Activated CD8-positive, alpha-beta T cell treated with anti-CD3 and anti-CD28 coated beads for 36 hours (primary cell): Measurements from ENCODE around the gene RHBDD3. TPM values are rescaled to one million over a fixed set of nuclear protein-coding genes. Genes with fewer than 3 reads are reported as not detected.
A peak's percentile ranks its signal among the peaks of the same experiment; 100 is the strongest.

Source experiments
- ATAC-seq: fragments of 200-7000 bp; cut with Tn5 transposase; one replicate; pipeline ENCODE4 v1.10.0; 2021; ENCODE audit warnings: mild to moderate bottlenecking, moderate library complexity
- CTCF ChIA-PET: fragments of 350-600 bp; sonication (Branson Sonifier 250); formaldehyde crosslinking; loops from one replicate; lab custom pipeline; 2021; ENCODE audit warnings: antibody characterized with exemption; lab: Charles Lee
- POLR2A ChIA-PET: fragments of 350-600 bp; sonication (Branson Sonifier 250); formaldehyde crosslinking; loops from one replicate; lab custom pipeline; 2021; ENCODE audit warnings: antibody characterized with exemption; lab: Charles Lee
- DNase-seq: peaks from one replicate; pipeline ENCODE4 v3.0.0-alpha.2; 2020
- H3K27ac Mint-ChIP-seq: one replicate; pipeline ENCODE4 v1.8.0; 2021; ENCODE audit warnings: mild to moderate bottlenecking, mixed read lengths
- H3K27me3 Mint-ChIP-seq: one replicate; pipeline ENCODE4 v1.8.0; 2021; ENCODE audit warnings: mixed read lengths
- H3K36me3 Mint-ChIP-seq: one replicate; pipeline ENCODE4 v1.8.0; 2021; ENCODE audit warnings: low read depth, mixed read lengths
- H3K4me1 Mint-ChIP-seq: one replicate; pipeline ENCODE4 v1.8.0; 2021; ENCODE audit warnings: low read depth, mixed read lengths
- H3K4me3 Mint-ChIP-seq: one replicate; pipeline ENCODE4 v1.8.0; 2021; ENCODE audit warnings: mild to moderate bottlenecking, moderate library complexity, mixed read lengths
- H3K9me3 Mint-ChIP-seq: one replicate; pipeline ENCODE4 v1.8.0; 2021; ENCODE audit warnings: mixed read lengths
- CTCF ChIP-seq: fragments of 200-600 bp; IDR thresholded peaks from one replicate; pipeline ENCODE4 v1.8.0; 2022; ENCODE audit warnings: antibody characterized with exemption, mild to moderate bottlenecking
- intact Hi-C: fragments of 100-400 bp; cut with micrococcal nuclease; formaldehyde crosslinking; loops from one replicate; pipeline ENCODE4 v1.10.0; 2022
- total RNA-seq, 2 experiments: library from RNA; stranded (reverse); gene quantifications; one replicate each; pipeline ENCODE4 v1.2.3, GENCODE V29; 2021

Gene RHBDD3
- total RNA-seq, 2 experiments from 2014 or later: 24.5 to 25.4 TPM

DNA sequence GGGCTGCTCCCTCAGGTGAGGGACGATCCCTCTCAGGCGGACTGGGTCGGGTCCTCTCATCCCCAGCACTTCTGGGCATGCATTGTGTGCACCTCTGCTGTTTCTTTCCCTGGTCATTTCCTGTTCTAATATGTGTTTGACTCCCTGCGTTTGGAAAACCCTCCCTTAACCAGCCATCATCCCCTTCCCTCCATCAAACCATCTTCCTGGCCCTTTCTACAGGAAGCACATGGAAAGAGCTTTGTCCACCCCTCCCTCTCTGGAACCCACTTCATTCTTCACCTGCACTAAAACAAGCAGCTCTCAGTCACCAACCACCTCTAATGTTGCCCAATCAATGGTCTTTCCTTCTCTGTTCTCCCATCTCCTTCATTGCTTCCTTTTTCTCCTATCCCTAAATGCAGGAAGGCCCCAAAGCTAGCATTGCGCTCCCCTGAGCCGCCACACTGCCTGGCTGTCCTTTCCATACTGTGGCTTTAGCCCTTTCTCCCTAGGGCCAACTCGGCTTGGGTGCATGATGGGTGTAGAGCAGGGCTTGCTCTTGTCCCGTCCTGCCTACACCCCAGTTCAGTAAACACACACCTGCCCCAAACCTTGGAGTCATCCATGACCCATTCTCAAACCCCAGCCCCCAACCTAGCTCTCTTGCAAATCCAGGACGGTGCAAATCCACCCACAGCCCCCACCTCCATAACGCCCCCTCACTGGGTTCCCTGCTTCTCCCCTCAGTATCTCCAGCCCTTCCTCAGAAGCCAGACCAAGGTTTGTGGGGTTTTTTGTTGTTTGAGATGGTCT, 33.2 kb upstream of the RHBDD3 start:
- peaks cover 8% of the 10 kb centered on the region for H3K4me1 Mint-ChIP-seq
- peaks cover 39% of the 10 kb centered on the region for H3K36me3 Mint-ChIP-seq
- no peak overlapping the region for H3K4me3 Mint-ChIP-seq
- ChIA-PET POLR2A (interaction anchor here (0.7 to 6.1 kb wide), 3 partner anchors 25 to 85 kb away, joined by 3 to 29 read pairs (median 4); partner anchors contain the start of genes EWSR1 and RHBDD3), CTCF (interaction anchor here (4.7 kb wide), 1 partner anchor 12 kb away, joined by 25 read pairs; no protein-coding TSS in a partner anchor)
- DNase-seq (no peak), ATAC-seq (no peak)
- no peaks in the 10 kb centered on the region for H3K9me3 Mint-ChIP-seq
- intact Hi-C loops: no loop called here
- H3K27me3 Mint-ChIP-seq: peaks cover 14% of the 10 kb centered on the region
- TF ChIP-seq CTCF: no peak
- H3K27ac Mint-ChIP-seq: peak overlapping the region; percentile 21

DNA sequence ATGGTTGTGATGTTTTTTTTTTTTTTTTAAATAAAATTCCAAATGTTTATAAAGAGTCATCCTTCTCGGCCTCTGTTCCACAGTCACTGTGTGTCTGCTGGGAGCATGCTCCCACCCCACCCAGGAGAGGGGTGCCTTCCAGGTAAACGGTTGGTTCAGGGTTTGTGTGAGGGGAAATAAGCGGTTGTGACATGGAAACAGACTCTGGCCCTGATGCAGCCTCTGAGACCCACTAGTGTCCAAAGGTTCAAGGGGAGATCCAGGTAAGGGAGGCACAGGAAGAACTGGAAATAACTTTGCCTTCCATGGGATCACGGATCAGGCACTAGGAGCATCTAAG, 32.7 kb upstream of the RHBDD3 start:
- no peak overlapping the region for H3K4me3 Mint-ChIP-seq

DNA sequence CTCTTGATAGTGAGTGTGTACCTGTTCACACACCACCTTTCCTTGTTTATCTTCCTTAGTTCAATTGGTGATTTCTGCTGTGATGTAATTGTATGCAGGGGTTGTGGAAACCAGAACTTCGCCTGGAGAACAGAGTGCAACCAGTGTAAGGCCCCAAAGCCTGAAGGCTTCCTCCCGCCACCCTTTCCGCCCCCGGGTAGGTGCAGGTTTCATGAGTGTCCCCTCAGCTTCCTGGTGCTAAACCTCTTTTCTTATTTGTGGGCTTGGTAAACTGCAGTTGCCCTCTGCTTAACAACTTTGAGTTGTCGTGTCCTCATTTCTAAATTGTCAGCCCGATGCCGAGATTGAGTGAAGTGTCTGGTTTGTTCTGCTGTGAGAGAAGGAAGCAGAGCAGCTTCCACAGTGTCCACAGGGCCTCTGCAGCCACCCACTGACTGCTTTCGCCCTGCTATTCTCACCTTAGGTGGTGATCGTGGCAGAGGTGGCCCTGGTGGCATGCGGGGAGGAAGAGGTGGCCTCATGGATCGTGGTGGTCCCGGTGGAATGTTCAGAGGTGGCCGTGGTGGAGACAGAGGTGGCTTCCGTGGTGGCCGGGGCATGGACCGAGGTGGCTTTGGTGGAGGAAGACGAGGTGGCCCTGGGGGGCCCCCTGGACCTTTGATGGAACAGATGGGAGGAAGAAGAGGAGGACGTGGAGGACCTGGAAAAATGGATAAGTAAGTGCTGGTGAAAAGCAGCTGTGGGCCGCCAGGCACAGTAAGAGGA, 31.5 kb upstream of the RHBDD3 start:
- CTCF ChIA-PET: no interaction called here
- ATAC-seq (no peak), DNase-seq (no peak)
- POLR2A ChIA-PET: interaction anchor here (1.2 to 6.1 kb wide), 4 partner anchors 10 to 30 kb away, joined by 3 to 29 read pairs (median 8); partner anchors contain the start of genes EWSR1 and RHBDD3
- intact Hi-C loops: no loop called here
- no peak overlapping the region for H3K4me3 Mint-ChIP-seq
- H3K4me1 Mint-ChIP-seq: peaks cover 7% of the 10 kb centered on the region
- H3K36me3 Mint-ChIP-seq: peaks cover 51% of the 10 kb centered on the region
- no peak for TF ChIP-seq CTCF
- H3K27me3 Mint-ChIP-seq: peaks cover 4% of the 10 kb centered on the region
- H3K9me3 Mint-ChIP-seq: no peaks in the 10 kb centered on the region
- H3K27ac Mint-ChIP-seq: no peak overlapping the region

More for the DNA sequence above, 32.7 kb upstream of the RHBDD3 start:
- intact Hi-C loops: no loop called here
- Mint-ChIP-seq H3K4me1 (peaks cover 7% of the 10 kb centered on the region), H3K36me3 (peaks cover 45% of the 10 kb centered on the region), H3K9me3 (no peaks in the 10 kb centered on the region), H3K27me3 (peaks cover 12% of the 10 kb centered on the region), H3K27ac (no peak overlapping the region)
- POLR2A ChIA-PET: interaction anchor here (0.7 to 6.1 kb wide), 3 partner anchors 24 to 86 kb away, joined by 3 to 29 read pairs (median 4); partner anchors contain the start of genes EWSR1 and RHBDD3
- DNase-seq: no peak
- no peak for ATAC-seq
- no peak for TF ChIP-seq CTCF
- CTCF ChIA-PET: interaction anchor here (4.7 kb wide), 1 partner anchor 13 kb away, joined by 25 read pairs; no protein-coding TSS in a partner anchor

- TF ChIP-seq CTCF: no peak
- Mint-ChIP-seq H3K4me3 (no peak overlapping the region), H3K36me3 (peaks cover 55% of the 10 kb centered on the region), H3K27me3 (no peaks in the 10 kb centered on the region), H3K4me1 (peaks cover 7% of the 10 kb centered on the region), H3K27ac (peak overlapping the region; percentile 38), H3K9me3 (no peaks in the 10 kb centered on the region)
- ATAC-seq: no peak
- intact Hi-C loops: no loop called here
- POLR2A ChIA-PET: interaction anchor here (1.2 to 6.1 kb wide), 4 partner anchors 10 to 29 kb away, joined by 3 to 29 read pairs (median 8); partner anchors contain the start of genes EWSR1 and RHBDD3
- no peak for DNase-seq
- CTCF ChIA-PET: no interaction called here
Measured at GRCh38 chr22:29298641-29299040, 30.9 kb upstream of the RHBDD3 start.
